CD4-positive, alpha-beta T cell (primary cell): ENCODE measurements around the gene ARHGEF6. TPM values are rescaled to one million over a fixed set of nuclear protein-coding genes. Genes with fewer than 3 reads are reported as not detected.

Experiments
- ATAC-seq: fragments of 200-7000 bp; cut with Tn5 transposase; one replicate; pipeline ENCODE4 v1.10.0; 2022; ENCODE audit warnings: mild to moderate bottlenecking; ENCODE audit not compliant: poor library complexity
- CTCF ChIA-PET: fragments of 350-600 bp; sonication (Branson Sonifier 250); formaldehyde crosslinking; loops from one replicate; lab custom pipeline; 2021; ENCODE audit warnings: antibody characterized with exemption, inconsistent platforms; lab: Charles Lee
- POLR2A ChIA-PET: fragments of 350-600 bp; sonication (Branson Sonifier 250); formaldehyde crosslinking; loops from one replicate; lab custom pipeline; 2021; ENCODE audit warnings: antibody characterized with exemption, inconsistent platforms; lab: Charles Lee
- DNase-seq, 14 experiments: peaks; one replicate each; pipeline ENCODE4 v3.0.0-alpha.2; 2013 to 2020; ENCODE audit warnings: mixed read lengths in 2 of 14
- H3K27ac ChIP-seq, 2 donors: one replicate each; pipeline versions ENCODE4 v1.5.1 to v1.7.0; 2013; ENCODE audit warnings: low read length in 2 of 2, low read depth in 1 of 2, mild to moderate bottlenecking in 1 of 2
- H3K27me3 ChIP-seq, 2 experiments: 1 replicate in 1 of 2; 2 replicates in 1 of 2; pipeline versions ENCODE4 v1.6.1 to v1.7.0; 2013; ENCODE audit warnings: low read length in 2 of 2, control low read depth in 1 of 2, mild to moderate bottlenecking in 1 of 2, moderate library complexity in 1 of 2; ENCODE audit not compliant: insufficient read depth in 2 of 2, control insufficient read depth in 1 of 2
- H3K36me3 ChIP-seq: one replicate; pipeline ENCODE4 v1.6.1; 2013; ENCODE audit warnings: low read length, control low read depth; ENCODE audit not compliant: insufficient read depth
- H3K4me1 ChIP-seq: one replicate; pipeline ENCODE4 v1.6.1; 2013; ENCODE audit warnings: low read length, control low read depth; ENCODE audit not compliant: insufficient read depth
- H3K4me3 ChIP-seq: one replicate; pipeline ENCODE4 v1.5.1; 2013; ENCODE audit warnings: mild to moderate bottlenecking, low read length, moderate library complexity
- H3K9me3 ChIP-seq, 2 experiments: 1 replicate in 1 of 2; 2 replicates in 1 of 2; pipeline versions ENCODE4 v1.6.1 to v1.7.0; 2013; ENCODE audit warnings: low read length in 2 of 2, mild to moderate bottlenecking in 2 of 2, control low read depth in 1 of 2, moderate library complexity in 1 of 2; ENCODE audit not compliant: control insufficient read depth in 1 of 2, insufficient read depth in 1 of 2
- H3K27ac Mint-ChIP-seq: one replicate; pipeline ENCODE4 v1.8.0; 2020; ENCODE audit warnings: mixed read lengths
- H3K27me3 Mint-ChIP-seq: one replicate; pipeline ENCODE4 v1.8.0; 2021; ENCODE audit warnings: mixed read lengths
- H3K36me3 Mint-ChIP-seq: one replicate; pipeline ENCODE4 v1.8.0; 2021; ENCODE audit warnings: low read depth, mixed read lengths
- H3K4me1 Mint-ChIP-seq: one replicate; pipeline ENCODE4 v1.8.0; 2021; ENCODE audit warnings: low read depth, mixed read lengths
- H3K4me3 Mint-ChIP-seq: one replicate; pipeline ENCODE4 v1.8.0; 2020; ENCODE audit warnings: mild to moderate bottlenecking, mixed read lengths
- H3K9me3 Mint-ChIP-seq: one replicate; pipeline ENCODE4 v1.8.0; 2020; ENCODE audit warnings: mixed read lengths
- CTCF ChIP-seq: fragments of 200-600 bp; IDR thresholded peaks from one replicate; pipeline ENCODE4 v1.8.0; 2022; ENCODE audit warnings: antibody characterized with exemption, mild to moderate bottlenecking
- intact Hi-C, 2 experiments: fragments of 100-400 bp; cut with DNase I in 1 of 2; cut with micrococcal nuclease in 1 of 2; formaldehyde crosslinking; loops; one replicate each; pipeline versions ENCODE4 v1.15.1 to v1.9.0; 2023 to 2025; cut with DNase I, micrococcal nuclease
- total RNA-seq, 174 experiments: library from RNA in 2 of 174; stranded (reverse) in 2 of 174; gene quantifications; one replicate each; pipeline ENCODE4 v1.2.3 and lab custom pipeline; 2021 to 2026

Gene ARHGEF6
- total RNA-seq, 2 experiments from 2014 or later = 43.3 to 45.3 TPM

GRCh38 chrX:136684120-136684519, 96.6 kb downstream of the ARHGEF6 start:
- no peak for ATAC-seq
- Histone ChIP-seq H3K27ac (no peak overlapping the region), H3K4me3 (no peak overlapping the region), H3K36me3 (peaks cover 60% of the 10 kb centered on the region), H3K4me1 (peaks cover 27% of the 10 kb centered on the region), H3K9me3 (no peaks in the 10 kb centered on the region), H3K27me3 (no peaks in the 10 kb centered on the region)
- no peak for DNase-seq
- H3K4me1 Mint-ChIP-seq = peaks cover 42% of the 10 kb centered on the region
- no peak for TF ChIP-seq CTCF
- ChIA-PET CTCF (no interaction called here), POLR2A (no interaction called here)
- H3K9me3 Mint-ChIP-seq = no peaks in the 10 kb centered on the region
- intact Hi-C loops = loop anchor here in 1 of 2 experiments (10.0 kb wide), 1 partner anchor 49 kb away; no protein-coding TSS in a partner anchor
- H3K27ac Mint-ChIP-seq = no peak overlapping the region
- H3K36me3 Mint-ChIP-seq = peaks cover 56% of the 10 kb centered on the region
- H3K4me3 Mint-ChIP-seq = no peak overlapping the region
- H3K27me3 Mint-ChIP-seq = no peaks in the 10 kb centered on the region

GRCh38 chrX:136679531-136679930, 101.2 kb downstream of the ARHGEF6 start:
- Mint-ChIP-seq H3K4me1 (peaks cover 58% of the 10 kb centered on the region), H3K4me3 (no peak overlapping the region), H3K36me3 (peaks cover 72% of the 10 kb centered on the region), H3K27ac (peak overlapping the region; percentile 95), H3K9me3 (no peaks in the 10 kb centered on the region), H3K27me3 (no peaks in the 10 kb centered on the region)
- Histone ChIP-seq H3K9me3 (no peaks in the 10 kb centered on the region), H3K27ac (peak overlapping the region in 1 of 2 donors; percentile 22), H3K27me3 (no peaks in the 10 kb centered on the region), H3K4me3 (no peak overlapping the region), H3K36me3 (peaks cover 56% of the 10 kb centered on the region), H3K4me1 (peaks cover 27% of the 10 kb centered on the region)
- intact Hi-C loops = no loop called here
- no peak for DNase-seq
- POLR2A ChIA-PET = interaction anchor here (0.6 to 1.8 kb wide), 3 partner anchors 12 to 186 kb away, joined by 3 to 7 read pairs (median 6); no protein-coding TSS in a partner anchor
- TF ChIP-seq CTCF = no peak
- no peak for ATAC-seq
- CTCF ChIA-PET = interaction anchor here (1.3 kb wide), 1 partner anchor 15 kb away, joined by 3 read pairs; no protein-coding TSS in a partner anchor

GRCh38 chrX:136674270-136674985, 106.3 kb downstream of the ARHGEF6 start:
- ChIA-PET POLR2A (interaction anchor here (0.9 to 6.5 kb wide), 18 partner anchors 9 to 177 kb away, joined by 3 to 72 read pairs (median 10); partner anchors contain the start of gene HTATSF1), CTCF (interaction anchor here (0.7 to 1.4 kb wide), 4 partner anchors 17 to 97 kb away, joined by 3 to 4 read pairs (median 3); no protein-coding TSS in a partner anchor)
- Histone ChIP-seq H3K4me3 (no peak overlapping the region), H3K27ac (peak overlapping the region; percentile 29 to 61), H3K9me3 (no peaks in the 10 kb centered on the region), H3K4me1 (peaks cover 60% of the 10 kb centered on the region), H3K36me3 (peaks cover 44% of the 10 kb centered on the region), H3K27me3 (no peaks in the 10 kb centered on the region)
- Mint-ChIP-seq H3K27ac (peak overlapping the region; percentile 95), H3K27me3 (no peaks in the 10 kb centered on the region), H3K4me3 (peak overlapping the region; percentile 89), H3K4me1 (peaks cover 96% of the 10 kb centered on the region), H3K36me3 (peaks cover 85% of the 10 kb centered on the region), H3K9me3 (no peaks in the 10 kb centered on the region)
- DNase-seq (peak in 7 of 14 experiments; percentile 11 to 79 (median 45)), ATAC-seq (peak; percentile 78)
- intact Hi-C loops = loop anchor here (1.0 to 5.0 kb wide), 4 partner anchors 12 to 37 kb away; no protein-coding TSS in a partner anchor
- TF ChIP-seq CTCF = no peak
